ENCODE results near the gene SCLY.

- no peak for TF ChIP-seq CTCF (IDR thresholded peaks at IDR 0.05)
- TF ChIP-seq POLR2A (IDR thresholded peaks at IDR 0.05) = no peak
These were observed 77.1 kb downstream of the SCLY start for GRCh38 chr2:238137885-238138284.

All from vagina (tissue), 2 donors.